Activated CD4-positive, alpha-beta T cell treated with anti-CD3 and anti-CD28 coated beads for 1 hour (primary cell): ENCODE results near the gene RUSC2.
"Not testable (repeated sequence)": the region's sequence is repeated elsewhere in the genome, so short reads cannot be mapped to it uniquely, and the experiment has no call there.

Experiments
- DNase-seq: peaks from one replicate; pipeline ENCODE4 v3.0.0-alpha.2; 2020

RUSC2 gene

GRCh38 chr9:35522187-35522586, 32.3 kb downstream of the RUSC2 start:
- no peak for DNase-seq

GRCh38 chr9:35522700-35523099, 32.8 kb downstream of the RUSC2 start:
- DNase-seq, result no peak

GRCh38 chr9:35523556-35523955, 33.6 kb downstream of the RUSC2 start:
- DNase-seq, result not testable (repeated sequence)

- no peak for DNase-seq
These were observed 36.3 kb downstream of the RUSC2 start for GRCh38 chr9:35526087-35526801.

- DNase-seq, result no peak
These were observed 39.4 kb downstream of the RUSC2 start for GRCh38 chr9:35529161-35529823.

GRCh38 chr9:35533398-35533797, 43.5 kb downstream of the RUSC2 start:
- no peak for DNase-seq

GRCh38 chr9:35534921-35535320, 45.0 kb downstream of the RUSC2 start:
- not testable (repeated sequence) for DNase-seq

GRCh38 chr9:35537913-35538312, 48.0 kb downstream of the RUSC2 start:
- no peak for DNase-seq

GRCh38 chr9:35538361-35539234, 48.7 kb downstream of the RUSC2 start:
- no peak for DNase-seq
